ENCODE measurements around the gene FXYD4.

DNA sequence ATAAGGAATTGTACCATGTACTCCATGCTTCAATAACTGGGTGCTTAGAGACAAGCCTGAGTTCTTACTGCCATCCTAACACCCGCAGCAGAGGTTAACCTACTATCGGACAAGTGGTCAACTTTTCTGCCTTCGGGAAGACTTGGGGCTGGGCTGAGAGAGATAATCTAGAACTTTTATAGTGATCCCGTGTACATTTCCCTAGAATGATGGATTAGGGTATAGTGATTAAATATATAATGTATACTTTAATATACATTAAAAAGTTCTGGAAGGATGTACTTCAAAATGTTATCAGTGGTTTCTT, 49.7 kb downstream of the FXYD4 start:
- TF ChIP-seq CTCF (IDR thresholded peaks at IDR 0.05) (no peak), POLR2A (IDR thresholded peaks at IDR 0.05) (no peak)
